ENCODE results near the gene ARIH2.

- no peak for TF ChIP-seq CTCF (IDR thresholded peaks at IDR 0.05; ENCODE audit: extremely low read depth in 1 of 2, insufficient read depth in 1 of 2, low read depth in 1 of 2, low read length in 2 of 2)
- no peak for TF ChIP-seq MAX (IDR thresholded peaks at IDR 0.05; ENCODE audit: insufficient read depth, insufficient read length)
These were observed 48.3 kb downstream of the ARIH2 start for GRCh38 chr3:48966876-48967361.

All from endothelial cell of umbilical vein (primary cell).